CD4-positive, alpha-beta T cell (primary cell): ENCODE data around the gene TEX35. TPM values are rescaled to one million over a fixed set of nuclear protein-coding genes. Genes with fewer than 3 reads are reported as not detected.

Experiments used
- ATAC-seq: fragments of 200-7000 bp; cut with Tn5 transposase; one replicate; pipeline ENCODE4 v1.10.0; 2022; ENCODE audit warnings: mild to moderate bottlenecking; ENCODE audit not compliant: poor library complexity
- CTCF ChIA-PET: fragments of 350-600 bp; sonication (Branson Sonifier 250); formaldehyde crosslinking; loops from one replicate; lab custom pipeline; 2021; ENCODE audit warnings: antibody characterized with exemption, inconsistent platforms; lab: Charles Lee
- POLR2A ChIA-PET: fragments of 350-600 bp; sonication (Branson Sonifier 250); formaldehyde crosslinking; loops from one replicate; lab custom pipeline; 2021; ENCODE audit warnings: antibody characterized with exemption, inconsistent platforms; lab: Charles Lee
- DNase-seq, 14 experiments: peaks; one replicate each; pipeline ENCODE4 v3.0.0-alpha.2; 2013 to 2020; ENCODE audit warnings: mixed read lengths in 2 of 14
- H3K27ac ChIP-seq, 2 donors: one replicate each; pipeline versions ENCODE4 v1.5.1 to v1.7.0; 2013; ENCODE audit warnings: low read length in 2 of 2, low read depth in 1 of 2, mild to moderate bottlenecking in 1 of 2
- H3K27me3 ChIP-seq, 2 experiments: 1 replicate in 1 of 2; 2 replicates in 1 of 2; pipeline versions ENCODE4 v1.6.1 to v1.7.0; 2013; ENCODE audit warnings: low read length in 2 of 2, control low read depth in 1 of 2, mild to moderate bottlenecking in 1 of 2, moderate library complexity in 1 of 2; ENCODE audit not compliant: insufficient read depth in 2 of 2, control insufficient read depth in 1 of 2
- H3K36me3 ChIP-seq: one replicate; pipeline ENCODE4 v1.6.1; 2013; ENCODE audit warnings: low read length, control low read depth; ENCODE audit not compliant: insufficient read depth
- H3K4me1 ChIP-seq: one replicate; pipeline ENCODE4 v1.6.1; 2013; ENCODE audit warnings: low read length, control low read depth; ENCODE audit not compliant: insufficient read depth
- H3K4me3 ChIP-seq: one replicate; pipeline ENCODE4 v1.5.1; 2013; ENCODE audit warnings: mild to moderate bottlenecking, low read length, moderate library complexity
- H3K9me3 ChIP-seq, 2 experiments: 1 replicate in 1 of 2; 2 replicates in 1 of 2; pipeline versions ENCODE4 v1.6.1 to v1.7.0; 2013; ENCODE audit warnings: low read length in 2 of 2, mild to moderate bottlenecking in 2 of 2, control low read depth in 1 of 2, moderate library complexity in 1 of 2; ENCODE audit not compliant: control insufficient read depth in 1 of 2, insufficient read depth in 1 of 2
- H3K27ac Mint-ChIP-seq: one replicate; pipeline ENCODE4 v1.8.0; 2020; ENCODE audit warnings: mixed read lengths
- H3K27me3 Mint-ChIP-seq: one replicate; pipeline ENCODE4 v1.8.0; 2021; ENCODE audit warnings: mixed read lengths
- H3K36me3 Mint-ChIP-seq: one replicate; pipeline ENCODE4 v1.8.0; 2021; ENCODE audit warnings: low read depth, mixed read lengths
- H3K4me1 Mint-ChIP-seq: one replicate; pipeline ENCODE4 v1.8.0; 2021; ENCODE audit warnings: low read depth, mixed read lengths
- H3K4me3 Mint-ChIP-seq: one replicate; pipeline ENCODE4 v1.8.0; 2020; ENCODE audit warnings: mild to moderate bottlenecking, mixed read lengths
- H3K9me3 Mint-ChIP-seq: one replicate; pipeline ENCODE4 v1.8.0; 2020; ENCODE audit warnings: mixed read lengths
- intact Hi-C, 2 experiments: fragments of 100-400 bp; cut with DNase I in 1 of 2; cut with micrococcal nuclease in 1 of 2; formaldehyde crosslinking; loops; one replicate each; pipeline versions ENCODE4 v1.15.1 to v1.9.0; 2023 to 2025; cut with DNase I, micrococcal nuclease
- total RNA-seq, 174 experiments: library from RNA in 2 of 174; stranded (reverse) in 2 of 174; gene quantifications; one replicate each; pipeline ENCODE4 v1.2.3 and lab custom pipeline; 2021 to 2026
- TF ChIP-seq, protein P1 (sequence below): fragments of 200-600 bp; IDR thresholded peaks from one replicate; pipeline ENCODE4 v1.8.0; 2022; ENCODE audit warnings: antibody characterized with exemption, mild to moderate bottlenecking

Gene TEX35
- total RNA-seq, 2 experiments from 2014 or later: not detected

DNA sequence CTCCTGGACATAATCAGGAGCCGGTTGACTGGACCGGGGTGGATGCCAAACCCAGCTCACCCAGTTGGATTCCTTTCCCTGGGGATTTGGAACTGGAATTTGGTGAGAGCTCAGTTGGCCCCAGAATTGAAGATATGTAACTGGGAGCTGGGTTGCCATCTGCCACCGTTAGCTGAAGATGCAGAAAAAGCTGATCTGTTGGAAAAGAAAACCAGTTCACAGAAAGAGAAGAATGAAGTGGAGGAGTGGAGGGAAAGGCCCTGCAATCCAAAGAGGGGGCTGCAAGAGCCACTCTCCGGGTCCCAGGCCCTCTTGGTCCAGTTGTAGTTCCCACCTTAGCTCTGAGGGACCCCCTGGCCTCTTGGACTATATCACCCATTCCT, 16.0 kb downstream of the TEX35 start:
- no peaks in the 10 kb centered on the region for H3K36me3 Mint-ChIP-seq
- CTCF ChIA-PET: no interaction called here

DNA sequence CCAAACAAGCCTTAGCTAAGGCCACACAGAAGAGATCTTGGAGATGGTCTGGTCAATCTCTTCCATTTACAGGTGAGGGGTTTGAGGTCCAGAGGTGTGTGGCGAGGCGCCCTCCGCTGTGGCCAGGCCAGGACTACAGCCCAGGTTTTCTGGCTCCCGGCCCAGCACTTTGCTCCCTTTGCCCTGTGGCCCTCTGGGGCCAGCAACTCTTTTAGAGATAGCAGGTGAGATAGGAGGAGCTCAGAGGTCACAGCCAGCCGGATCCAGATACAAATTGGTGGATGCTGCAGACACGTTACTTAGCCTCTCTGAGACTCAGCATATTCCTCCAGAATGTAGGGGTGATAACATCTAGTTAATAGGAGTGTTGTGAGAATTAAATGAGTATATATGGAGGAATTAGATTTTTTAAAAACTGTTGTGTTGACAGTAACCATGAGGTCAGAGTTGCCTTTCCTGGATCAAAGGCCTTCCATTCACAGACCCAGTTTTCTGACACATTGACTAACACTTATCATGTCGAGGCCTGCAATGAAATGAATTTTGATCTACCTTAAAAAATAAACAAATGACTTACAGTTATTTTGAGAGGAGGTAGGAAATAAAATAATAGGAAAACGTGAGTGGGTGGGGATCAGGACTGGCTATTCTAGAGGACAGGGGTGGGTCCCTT, 16.6 kb downstream of the TEX35 start:
- ATAC-seq (no peak), DNase-seq (no peak)
- TF ChIP-seq, protein P1, sequence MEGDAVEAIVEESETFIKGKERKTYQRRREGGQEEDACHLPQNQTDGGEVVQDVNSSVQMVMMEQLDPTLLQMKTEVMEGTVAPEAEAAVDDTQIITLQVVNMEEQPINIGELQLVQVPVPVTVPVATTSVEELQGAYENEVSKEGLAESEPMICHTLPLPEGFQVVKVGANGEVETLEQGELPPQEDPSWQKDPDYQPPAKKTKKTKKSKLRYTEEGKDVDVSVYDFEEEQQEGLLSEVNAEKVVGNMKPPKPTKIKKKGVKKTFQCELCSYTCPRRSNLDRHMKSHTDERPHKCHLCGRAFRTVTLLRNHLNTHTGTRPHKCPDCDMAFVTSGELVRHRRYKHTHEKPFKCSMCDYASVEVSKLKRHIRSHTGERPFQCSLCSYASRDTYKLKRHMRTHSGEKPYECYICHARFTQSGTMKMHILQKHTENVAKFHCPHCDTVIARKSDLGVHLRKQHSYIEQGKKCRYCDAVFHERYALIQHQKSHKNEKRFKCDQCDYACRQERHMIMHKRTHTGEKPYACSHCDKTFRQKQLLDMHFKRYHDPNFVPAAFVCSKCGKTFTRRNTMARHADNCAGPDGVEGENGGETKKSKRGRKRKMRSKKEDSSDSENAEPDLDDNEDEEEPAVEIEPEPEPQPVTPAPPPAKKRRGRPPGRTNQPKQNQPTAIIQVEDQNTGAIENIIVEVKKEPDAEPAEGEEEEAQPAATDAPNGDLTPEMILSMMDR: no peak
- ChIA-PET CTCF (no interaction called here), POLR2A (no interaction called here)
- Histone ChIP-seq H3K27ac (no peak overlapping the region), H3K9me3 (no peaks in the 10 kb centered on the region), H3K4me3 (no peak overlapping the region), H3K36me3 (no peaks in the 10 kb centered on the region), H3K27me3 (no peaks in the 10 kb centered on the region), H3K4me1 (peaks cover 7% of the 10 kb centered on the region)
- Mint-ChIP-seq H3K27me3 (peaks cover 5% of the 10 kb centered on the region), H3K4me3 (no peak overlapping the region), H3K4me1 (peaks cover 5% of the 10 kb centered on the region), H3K36me3 (no peaks in the 10 kb centered on the region), H3K27ac (no peak overlapping the region), H3K9me3 (no peaks in the 10 kb centered on the region)
- intact Hi-C loops: loop anchor here in 1 of 2 experiments (10.0 kb wide), 1 partner anchor 1285 kb away; no protein-coding TSS in a partner anchor

More for the DNA sequence above, 16.0 kb downstream of the TEX35 start:
- Histone ChIP-seq H3K27me3 (no peaks in the 10 kb centered on the region), H3K36me3 (no peaks in the 10 kb centered on the region), H3K4me1 (peaks cover 7% of the 10 kb centered on the region), H3K9me3 (no peaks in the 10 kb centered on the region), H3K4me3 (no peak overlapping the region), H3K27ac (no peak overlapping the region)
- no peak overlapping the region for H3K4me3 Mint-ChIP-seq
- H3K27ac Mint-ChIP-seq: no peak overlapping the region
- ATAC-seq (no peak), DNase-seq (no peak)
- TF ChIP-seq, protein P1: no peak
- intact Hi-C loops: no loop called here
- POLR2A ChIA-PET: no interaction called here
- H3K27me3 Mint-ChIP-seq: peaks cover 5% of the 10 kb centered on the region
- peaks cover 5% of the 10 kb centered on the region for H3K4me1 Mint-ChIP-seq
- no peaks in the 10 kb centered on the region for H3K9me3 Mint-ChIP-seq

DNA sequence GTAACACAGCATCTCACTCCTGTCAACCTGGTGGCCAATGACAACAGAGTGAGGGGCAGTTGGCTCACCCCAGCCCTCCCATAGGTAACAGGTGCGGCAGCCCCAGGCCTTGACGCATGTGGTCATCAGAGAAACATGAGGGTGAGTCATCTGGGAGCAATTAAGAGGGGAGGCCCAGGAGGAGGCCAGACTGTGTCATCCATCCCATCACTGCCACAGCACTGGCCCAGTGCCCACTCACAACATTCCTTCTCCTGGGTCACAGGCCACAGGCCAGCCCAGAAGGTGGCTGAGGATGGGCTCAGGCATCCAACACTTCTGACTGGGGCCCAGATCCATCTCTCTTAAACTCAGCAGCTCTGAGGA, 17.1 kb downstream of the TEX35 start:
- Mint-ChIP-seq H3K36me3 (no peaks in the 10 kb centered on the region), H3K27me3 (peaks cover 5% of the 10 kb centered on the region), H3K9me3 (no peaks in the 10 kb centered on the region), H3K4me1 (peaks cover 5% of the 10 kb centered on the region), H3K27ac (no peak overlapping the region), H3K4me3 (no peak overlapping the region)
- DNase-seq (no peak), ATAC-seq (no peak)
- no peaks in the 10 kb centered on the region for H3K9me3 ChIP-seq
- intact Hi-C loops: loop anchor here in 1 of 2 experiments (10.0 kb wide), 1 partner anchor 1285 kb away; no protein-coding TSS in a partner anchor
- no peaks in the 10 kb centered on the region for H3K27me3 ChIP-seq
- H3K4me1 ChIP-seq: peaks cover 7% of the 10 kb centered on the region
- no peaks in the 10 kb centered on the region for H3K36me3 ChIP-seq
- H3K27ac ChIP-seq: no peak overlapping the region
- TF ChIP-seq, protein P1: no peak
- POLR2A ChIA-PET: no interaction called here
- CTCF ChIA-PET: no interaction called here
- H3K4me3 ChIP-seq: no peak overlapping the region
